Activated CD4-positive, CD25-positive, alpha-beta regulatory T cell treated with anti-CD3 and anti-CD28 coated beads, Interleukin-2, amount 50 U/mL, for 16 hours (primary cell): ENCODE data around the gene GID4.

ENCODE experiments used
- DNase-seq: peaks from one replicate; pipeline ENCODE4 v3.0.0-alpha.2; 2020; ENCODE audit warnings: low read depth, low spot score

GID4 gene

GRCh38 chr17:18016426-18016825, 22.8 kb upstream of the GID4 start:
- DNase-seq = no peak

DNA sequence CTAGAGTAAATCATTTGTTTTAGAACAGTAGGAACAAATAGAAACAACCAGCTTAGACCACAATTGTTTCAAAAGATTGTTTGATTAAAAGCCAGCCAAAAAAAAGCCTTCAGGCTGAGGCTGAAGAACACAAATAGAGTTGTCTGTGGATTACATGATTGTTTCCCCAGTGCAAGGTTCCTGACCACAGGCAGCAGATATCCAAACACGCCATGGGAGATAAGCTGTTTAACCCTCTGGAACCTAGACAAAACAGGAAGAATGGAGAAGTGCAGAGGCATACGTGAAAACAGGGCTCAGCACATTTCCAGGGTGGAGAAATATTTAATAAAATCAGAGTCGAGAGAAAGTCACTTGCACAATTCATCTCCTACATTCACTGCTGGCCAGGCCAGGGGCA, 21.2 kb upstream of the GID4 start:
- DNase-seq = no peak

DNA sequence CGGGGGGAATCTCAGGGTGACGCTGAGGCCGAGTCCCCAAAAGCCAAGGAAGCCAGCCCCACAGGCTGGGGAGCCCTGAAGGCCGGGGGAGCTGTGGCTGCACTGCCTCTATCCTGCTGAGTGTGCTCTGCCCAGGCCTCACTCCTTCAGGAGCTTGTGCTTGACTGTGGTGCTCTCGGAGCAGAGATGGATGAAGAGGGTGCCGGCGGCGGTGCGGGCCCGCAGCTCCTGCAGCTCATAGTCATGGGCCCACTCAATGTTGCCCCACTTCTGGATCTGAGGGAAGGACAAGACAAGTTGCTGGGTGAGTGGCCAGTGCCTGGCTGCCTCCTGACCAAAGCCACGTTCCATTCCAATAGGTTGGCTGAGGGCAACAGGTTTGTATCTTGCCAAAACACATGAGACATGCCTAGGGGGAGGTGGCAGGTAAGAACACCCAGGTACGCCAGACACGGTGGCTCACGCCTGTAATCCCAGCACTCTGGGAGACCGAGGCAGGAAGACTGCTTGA, 20.7 kb upstream of the GID4 start:
- DNase-seq = no peak

GRCh38 chr17:18019838-18020154, 19.4 kb upstream of the GID4 start:
- no peak for DNase-seq

DNA sequence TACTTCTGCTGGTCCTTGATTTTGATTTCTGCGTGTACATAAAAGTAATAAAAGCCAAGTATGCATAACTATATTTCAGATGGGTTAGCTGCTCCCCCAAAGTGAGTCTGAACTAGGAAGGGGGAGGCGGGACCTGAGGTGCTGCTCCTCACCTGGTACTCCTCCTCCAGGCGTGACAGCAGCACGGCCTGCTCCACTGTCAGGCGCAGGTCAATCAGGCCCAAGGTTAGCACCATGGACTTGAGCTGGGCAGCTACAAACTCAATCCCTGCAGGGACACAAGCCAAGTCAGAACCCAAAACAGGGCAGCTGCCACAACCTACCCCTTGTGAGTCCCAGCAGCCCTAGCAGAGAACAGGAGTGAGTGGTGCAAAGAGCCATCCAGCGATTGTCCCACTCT, 18.2 kb upstream of the GID4 start:
- DNase-seq = no peak

DNA sequence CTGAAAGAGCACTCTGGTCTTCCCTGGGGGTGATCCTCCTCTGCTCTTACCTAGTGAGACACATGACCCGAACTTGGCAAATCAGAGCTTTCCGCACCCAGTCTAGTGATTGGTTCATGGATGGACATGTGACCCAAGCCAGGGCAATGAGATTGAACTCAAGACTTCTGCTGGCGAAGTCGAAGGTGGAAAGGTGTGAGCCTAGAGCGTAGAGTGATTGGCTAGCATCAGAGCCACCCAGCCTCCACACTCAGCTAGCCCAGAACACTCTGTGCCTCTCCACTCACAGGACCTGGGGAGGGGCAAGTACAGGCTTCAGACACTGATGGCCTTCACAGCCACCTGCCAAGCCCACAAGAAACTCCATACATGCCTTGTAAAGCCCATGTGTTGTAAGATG, 17.8 kb upstream of the GID4 start:
- no peak for DNase-seq

DNA sequence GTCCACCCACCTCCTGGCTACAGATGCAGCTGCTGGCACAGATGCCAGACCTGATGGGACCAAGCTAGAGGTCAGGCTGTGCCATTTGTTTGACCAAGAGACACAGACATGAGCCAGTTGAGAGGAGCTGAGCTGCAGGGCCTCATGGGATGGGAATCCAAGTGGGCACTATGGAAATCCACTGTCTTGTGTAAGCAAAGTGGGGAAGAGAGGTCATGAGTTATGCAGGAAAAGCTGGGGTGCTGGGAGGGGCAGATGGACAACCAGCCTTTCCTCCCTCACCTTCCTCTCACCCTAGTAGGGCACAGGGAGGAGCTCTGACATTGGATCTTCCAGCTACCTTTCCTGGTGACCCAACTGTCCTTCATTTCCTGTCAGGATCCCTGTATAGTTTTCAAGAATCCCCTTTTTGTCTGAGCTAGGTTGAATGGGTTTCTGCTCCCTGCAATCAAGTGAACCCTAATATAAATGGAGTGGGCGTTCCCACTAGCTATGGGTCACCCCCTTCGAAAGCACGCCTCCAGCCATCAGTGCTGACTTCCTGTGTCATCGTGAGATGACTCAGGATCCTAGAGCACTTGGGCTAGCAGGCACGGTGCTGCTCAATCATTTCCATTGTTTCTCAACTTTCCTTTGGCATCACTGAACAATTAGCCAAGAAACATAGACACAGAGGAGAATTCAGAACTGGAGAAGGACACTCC, 13.8 kb upstream of the GID4 start:
- no peak for DNase-seq

GRCh38 chr17:18025945-18026776, 13.0 kb upstream of the GID4 start:
- DNase-seq = no peak

DNA sequence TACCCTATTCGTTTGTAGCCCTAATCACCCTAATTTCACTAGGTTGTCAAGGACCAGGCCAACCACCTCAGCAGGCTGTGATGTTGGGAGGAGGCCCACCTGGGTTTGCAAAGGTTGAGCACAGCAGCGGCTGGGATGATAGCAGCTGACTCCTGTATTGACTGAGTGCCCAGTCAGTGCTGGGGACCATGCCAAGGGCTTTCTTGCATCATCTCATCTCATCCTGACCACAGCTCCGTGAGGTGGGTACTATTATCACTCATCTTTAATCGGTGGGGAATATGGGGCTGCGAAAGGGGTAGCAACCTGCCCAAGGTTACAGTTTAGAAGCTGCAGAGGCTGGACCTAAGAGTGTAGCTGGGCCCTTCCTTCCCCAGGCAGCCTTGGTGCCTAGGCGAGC, 11.9 kb upstream of the GID4 start:
- no peak for DNase-seq

GRCh38 chr17:18028114-18028951, 10.9 kb upstream of the GID4 start:
- DNase-seq = no peak

GRCh38 chr17:18028952-18029540, 10.2 kb upstream of the GID4 start:
- DNase-seq = no peak

- no peak for DNase-seq
Observed at GRCh38 chr17:18031955-18032354, 7.3 kb upstream of the GID4 start.

- peak; percentile 40 for DNase-seq
Observed at GRCh38 chr17:18033442-18034099, 5.6 kb upstream of the GID4 start.

- no peak for DNase-seq
Observed at GRCh38 chr17:18035704-18036103, 3.5 kb upstream of the GID4 start.

GRCh38 chr17:18037486-18037885, 1.7 kb upstream of the GID4 start:
- DNase-seq = no peak

DNA sequence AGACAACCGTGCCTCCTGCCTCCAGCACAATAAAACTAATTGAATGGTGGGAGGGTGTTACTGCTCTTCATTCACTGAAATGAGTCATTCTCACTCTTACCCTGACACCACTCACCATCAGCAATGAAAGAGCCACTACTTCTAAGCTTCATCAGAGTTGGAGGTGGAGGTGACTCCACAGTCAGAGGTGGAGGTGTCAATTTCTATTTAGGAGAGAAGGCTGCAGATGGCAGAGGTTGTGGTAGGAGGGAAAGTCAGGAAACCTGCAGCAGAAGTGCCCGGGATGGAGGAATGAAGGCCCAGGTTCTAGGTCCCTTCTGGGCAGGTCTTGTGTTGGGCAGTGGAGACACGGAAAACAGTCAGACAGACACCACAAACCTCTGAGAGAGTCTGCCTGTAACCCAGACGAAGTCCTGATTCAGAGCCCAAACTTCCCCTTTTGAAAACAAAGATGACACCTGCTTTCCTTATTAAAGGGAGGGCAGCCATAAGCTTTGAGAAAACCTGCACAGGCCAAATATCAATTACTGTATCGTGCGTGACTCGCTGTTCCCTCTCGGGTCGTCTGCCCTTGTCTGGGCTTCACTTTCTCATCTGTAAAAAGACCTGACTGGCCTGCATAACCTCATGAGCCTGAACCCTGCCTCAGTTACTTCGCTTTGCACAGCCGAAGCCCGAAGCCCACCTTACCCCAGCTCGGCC, 908 bp upstream of the GID4 start:
- no peak for DNase-seq

GRCh38 chr17:18039535-18040260, 490 bp downstream of the GID4 start:
- DNase-seq = no peak

DNA sequence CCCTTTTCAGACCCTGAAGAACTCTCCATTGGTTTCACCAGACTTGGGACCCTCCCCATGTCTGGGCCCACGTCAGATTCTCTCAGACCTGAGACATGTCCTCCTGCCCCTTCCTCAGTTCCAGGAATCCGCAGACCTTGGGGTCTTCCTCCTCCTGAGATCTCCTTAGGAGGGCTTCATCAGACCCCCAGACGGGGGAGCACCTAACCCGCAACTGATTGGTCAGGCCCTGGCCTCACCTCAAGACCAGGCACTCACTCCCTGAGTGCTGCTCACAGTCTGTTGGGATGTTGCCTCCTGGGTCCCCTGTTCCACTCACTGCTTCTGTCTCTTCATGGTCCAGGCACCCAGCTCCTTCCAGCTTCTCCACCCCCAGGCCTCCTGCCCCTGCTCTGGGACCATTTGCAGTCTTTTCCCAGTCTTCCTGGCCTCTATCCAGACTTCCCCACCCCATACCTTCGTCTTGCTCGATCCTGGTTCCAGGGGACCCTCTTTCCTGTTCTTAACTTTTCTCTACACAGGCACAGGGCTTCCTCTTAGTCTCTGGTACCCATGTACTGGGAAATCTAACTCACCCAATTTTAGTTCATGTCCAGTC, 1.2 kb downstream of the GID4 start:
- no peak for DNase-seq

GRCh38 chr17:18041776-18042175, 2.6 kb downstream of the GID4 start:
- DNase-seq = no peak

GRCh38 chr17:18042983-18043382, 3.8 kb downstream of the GID4 start:
- DNase-seq = no peak
